Endothelial cell of hepatic sinusoid (primary cell): ENCODE measurements around the gene RYR1.
"Not testable (repeated sequence)": the region's sequence is repeated elsewhere in the genome, so short reads cannot be mapped to it uniquely, and the experiment has no call there.

Source experiments
- in situ Hi-C: cut with HindIII; loops from 2 replicates; pipeline ENCODE4 v1.10.0; 2017; ENCODE audit warnings: low sequenced_read_pairs

RYR1 gene

GRCh38 chr19:38596057-38596981 lies 162.8 kb downstream of the RYR1 start:
- in situ Hi-C loops, result no loop called here

DNA sequence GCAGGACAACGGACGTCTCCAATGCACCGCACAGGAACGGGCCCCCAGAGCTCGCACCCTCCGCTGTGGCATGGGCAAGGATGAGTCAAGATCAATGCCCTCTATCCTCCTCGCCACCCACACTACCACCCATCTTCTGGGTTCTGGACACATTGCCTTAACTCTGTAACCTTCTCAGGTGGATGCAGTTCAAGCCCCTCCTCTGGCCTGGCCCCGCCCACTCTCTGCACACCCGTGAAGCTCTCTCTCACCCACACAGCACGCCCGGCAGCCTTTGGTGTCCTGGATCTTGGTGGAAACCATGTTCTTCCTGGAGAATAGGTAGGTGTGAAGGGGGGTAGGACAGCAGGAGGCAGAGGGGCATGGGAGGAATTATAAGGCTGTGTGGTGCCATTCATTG lies 163.6 kb downstream of the RYR1 start:
- in situ Hi-C loops, result no loop called here

DNA sequence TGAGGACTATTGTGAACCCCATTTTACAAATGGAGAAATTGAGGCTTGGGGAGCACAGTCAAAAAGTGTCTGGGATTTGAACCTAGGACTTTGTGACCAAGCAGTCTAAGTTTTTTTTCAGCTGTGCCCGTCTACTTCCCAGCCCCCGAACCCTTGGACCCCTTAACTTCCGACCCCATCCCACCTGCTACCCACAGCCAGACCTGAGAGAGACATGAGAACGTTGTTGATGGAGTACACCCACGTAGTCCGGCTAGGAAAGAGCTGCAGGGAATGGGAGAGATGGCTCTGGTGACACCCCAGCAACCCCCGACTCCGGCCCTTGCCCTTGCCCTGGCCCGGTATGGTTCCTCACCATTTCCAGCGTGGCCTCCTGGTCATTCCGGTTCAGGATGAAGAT lies 166.2 kb downstream of the RYR1 start:
- in situ Hi-C loops, result no loop called here

DNA sequence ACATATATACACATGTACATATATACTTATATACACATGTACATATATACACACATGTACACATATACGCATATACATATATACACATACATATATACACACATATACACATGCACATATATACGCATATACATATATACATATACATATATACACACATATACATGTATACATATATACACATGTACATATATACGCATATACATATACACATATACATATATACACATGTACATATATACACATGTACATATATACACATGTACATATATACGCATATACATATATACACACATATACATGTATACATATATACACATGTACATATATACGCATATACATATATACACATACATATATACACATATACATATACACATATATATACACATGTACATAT lies 169.4 kb downstream of the RYR1 start:
- in situ Hi-C loops, result not testable (repeated sequence)

GRCh38 chr19:38606131-38606530 lies 172.6 kb downstream of the RYR1 start:
- in situ Hi-C loops, result no loop called here

- in situ Hi-C loops, result no loop called here
Measured at GRCh38 chr19:38614289-38614688, 180.8 kb downstream of the RYR1 start.

- in situ Hi-C loops, result no loop called here
Measured at GRCh38 chr19:38615007-38615581, 181.6 kb downstream of the RYR1 start.

DNA sequence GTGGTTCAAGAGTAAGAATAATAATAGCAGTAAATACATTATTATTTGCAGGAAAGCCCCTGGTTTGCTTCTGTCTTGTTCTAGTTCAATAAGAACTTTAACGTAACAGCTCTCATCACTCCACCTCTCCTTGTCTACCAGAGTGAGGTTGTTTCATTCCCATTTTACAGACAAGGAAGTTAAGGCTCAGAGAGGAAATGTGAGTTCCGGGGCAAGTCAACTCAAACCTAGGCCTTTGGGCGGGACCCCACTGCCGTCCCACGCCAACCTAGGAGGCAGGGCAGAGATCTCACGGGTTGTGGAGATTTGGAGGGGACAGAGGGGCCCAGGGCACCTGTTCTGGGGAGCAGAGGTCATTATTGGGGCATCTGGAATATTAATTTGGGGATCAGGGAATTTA lies 182.8 kb downstream of the RYR1 start:
- in situ Hi-C loops, result no loop called here

DNA sequence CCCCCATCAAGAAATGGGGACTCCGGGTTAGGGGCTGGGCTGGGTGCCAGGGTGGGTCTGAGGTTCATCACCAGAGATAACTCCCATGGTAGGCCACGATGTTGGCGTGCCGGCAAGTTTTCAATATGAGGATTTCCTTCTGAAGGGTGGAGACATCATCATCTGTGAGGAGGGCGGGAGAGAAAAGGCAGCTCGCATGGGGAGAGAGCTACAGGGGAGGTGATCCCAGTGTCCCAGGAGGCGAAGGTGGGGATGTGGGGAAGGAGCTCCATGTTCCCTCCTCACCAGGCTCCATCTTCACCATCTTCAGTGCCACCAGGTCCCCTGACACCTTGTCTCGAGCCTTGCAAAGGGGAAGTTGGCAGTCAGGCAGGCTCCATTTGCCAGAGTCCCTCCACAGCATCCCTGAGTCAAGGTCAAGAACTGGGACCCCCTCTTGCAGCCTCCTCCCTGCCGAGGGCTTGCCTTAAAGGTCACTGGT lies 183.8 kb downstream of the RYR1 start:
- in situ Hi-C loops, result no loop called here

DNA sequence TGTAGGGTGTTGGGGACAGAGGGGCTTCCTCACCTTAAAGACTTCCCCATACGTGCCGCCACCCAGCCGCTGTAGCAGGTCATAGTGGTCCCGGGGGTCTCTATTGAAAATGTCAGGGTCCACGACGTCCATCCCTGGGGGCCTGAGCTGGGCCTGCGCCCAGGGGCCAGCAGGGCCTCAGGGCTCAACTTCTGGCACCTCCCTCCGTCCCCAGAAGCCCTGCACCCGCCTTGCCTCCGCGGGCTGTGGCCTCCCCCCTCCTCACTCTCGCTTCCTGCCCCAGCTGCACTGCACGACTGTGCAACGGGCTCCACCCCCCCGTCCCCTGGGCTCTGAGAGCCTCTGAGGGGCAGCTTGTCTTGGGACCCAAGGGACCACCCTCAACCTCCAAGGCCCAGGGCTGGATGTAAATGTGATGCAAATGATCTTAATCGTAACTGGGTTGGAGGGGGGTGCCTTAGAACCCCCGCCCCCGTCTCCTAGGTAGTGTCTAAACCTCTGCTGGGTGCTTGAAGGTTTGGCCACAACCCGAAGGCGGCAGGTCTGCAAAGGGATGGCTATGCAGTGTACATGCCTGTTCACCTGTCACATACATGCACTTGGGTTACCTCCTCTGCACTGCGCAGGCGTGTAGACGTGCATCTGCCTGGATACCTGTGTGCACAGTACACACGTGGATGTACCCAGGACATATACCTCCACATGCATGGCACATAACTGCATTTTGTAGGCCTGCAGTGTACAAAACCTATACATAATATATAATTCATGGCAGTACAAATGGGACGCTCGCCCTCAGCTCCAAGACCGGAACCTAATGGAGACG lies 184.5 kb downstream of the RYR1 start, which contains the start of gene MAP4K1:
Gene MAP4K1, minus strand, starts transcription at position 190 of the 826 bp plus-strand sequence. Its CDS starts 58 bp downstream, at position 132.
- in situ Hi-C loops, result no loop called here

- in situ Hi-C loops, result no loop called here
Measured at GRCh38 chr19:38618590-38619360, 185.3 kb downstream of the RYR1 start, which contains the start of gene EIF3K. Gene EIF3K, plus strand, starts transcription at chr19:38619188. Its CDS starts 81 bp downstream, at chr19:38619269.

- in situ Hi-C loops, result no loop called here
Measured at GRCh38 chr19:38619361-38620174, 186.1 kb downstream of the RYR1 start.

GRCh38 chr19:38624822-38625221 lies 191.3 kb downstream of the RYR1 start:
- in situ Hi-C loops, result no loop called here

GRCh38 chr19:38626401-38626800 lies 192.9 kb downstream of the RYR1 start:
- in situ Hi-C loops, result no loop called here

DNA sequence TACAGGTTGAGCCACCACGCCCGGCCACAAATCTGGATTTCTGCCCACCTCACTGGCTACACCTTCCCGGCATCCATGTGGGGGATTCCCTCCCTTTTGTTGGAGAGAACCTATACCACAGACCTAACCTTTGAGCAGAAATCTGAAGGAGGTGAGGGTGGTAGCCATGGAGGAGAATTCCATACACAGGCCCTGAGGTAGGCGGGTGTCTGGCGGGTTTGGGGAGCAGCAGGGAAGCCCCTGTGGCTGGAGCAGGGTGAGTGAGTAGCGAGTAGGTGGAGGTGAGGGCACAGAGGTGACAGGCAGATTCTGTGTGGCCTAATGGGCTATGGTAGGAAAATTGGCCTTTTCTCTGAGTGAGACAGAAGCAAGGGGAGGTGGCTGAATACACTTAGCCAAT lies 196.1 kb downstream of the RYR1 start:
- in situ Hi-C loops, result no loop called here

DNA sequence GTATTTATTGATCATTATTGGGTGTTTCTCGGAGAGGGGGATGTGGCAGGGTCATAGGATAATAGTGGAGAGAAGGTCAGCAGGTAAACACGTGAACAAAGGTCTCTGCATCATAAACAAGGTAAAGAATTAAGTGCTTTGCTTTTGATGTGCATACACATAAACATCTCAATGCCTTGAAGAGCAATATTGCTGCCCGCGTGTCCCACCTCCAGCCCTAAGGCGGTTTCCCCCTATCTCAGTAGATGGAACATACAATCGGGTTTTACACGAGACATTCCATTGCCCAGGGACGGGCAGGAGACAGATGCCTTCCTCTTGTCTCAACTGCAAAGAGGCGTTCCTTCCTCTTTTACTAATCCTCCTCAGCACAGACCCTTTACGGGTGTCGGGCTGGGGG lies 197.8 kb downstream of the RYR1 start:
- in situ Hi-C loops, result not testable (repeated sequence)

- in situ Hi-C loops, result not testable (repeated sequence)
Measured at GRCh38 chr19:38631811-38632475, 198.5 kb downstream of the RYR1 start.

- in situ Hi-C loops, result no loop called here
Measured at GRCh38 chr19:38632476-38633213, 199.2 kb downstream of the RYR1 start.
